ENCODE measurements around the gene COL4A1.

- TF ChIP-seq, protein P1, sequence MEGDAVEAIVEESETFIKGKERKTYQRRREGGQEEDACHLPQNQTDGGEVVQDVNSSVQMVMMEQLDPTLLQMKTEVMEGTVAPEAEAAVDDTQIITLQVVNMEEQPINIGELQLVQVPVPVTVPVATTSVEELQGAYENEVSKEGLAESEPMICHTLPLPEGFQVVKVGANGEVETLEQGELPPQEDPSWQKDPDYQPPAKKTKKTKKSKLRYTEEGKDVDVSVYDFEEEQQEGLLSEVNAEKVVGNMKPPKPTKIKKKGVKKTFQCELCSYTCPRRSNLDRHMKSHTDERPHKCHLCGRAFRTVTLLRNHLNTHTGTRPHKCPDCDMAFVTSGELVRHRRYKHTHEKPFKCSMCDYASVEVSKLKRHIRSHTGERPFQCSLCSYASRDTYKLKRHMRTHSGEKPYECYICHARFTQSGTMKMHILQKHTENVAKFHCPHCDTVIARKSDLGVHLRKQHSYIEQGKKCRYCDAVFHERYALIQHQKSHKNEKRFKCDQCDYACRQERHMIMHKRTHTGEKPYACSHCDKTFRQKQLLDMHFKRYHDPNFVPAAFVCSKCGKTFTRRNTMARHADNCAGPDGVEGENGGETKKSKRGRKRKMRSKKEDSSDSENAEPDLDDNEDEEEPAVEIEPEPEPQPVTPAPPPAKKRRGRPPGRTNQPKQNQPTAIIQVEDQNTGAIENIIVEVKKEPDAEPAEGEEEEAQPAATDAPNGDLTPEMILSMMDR (IDR thresholded peaks at IDR 0.05; ENCODE audit: low read length), result no peak
- no peak for TF ChIP-seq EZH2 (IDR thresholded peaks at IDR 0.05; ENCODE audit: borderline replicate concordance, low read length)
These were observed 196.2 kb downstream of the COL4A1 start for GRCh38 chr13:110110783-110111182.

Measured in OCI-LY1 (cell line).